Stomach (tissue), 9 donors: ENCODE results near the gene TMEM52B. TPM values are rescaled to one million over a fixed set of nuclear protein-coding genes. Genes with fewer than 3 reads are reported as not detected.

Source experiments
- DNase-seq, 2 donors: peaks; one replicate each; pipeline versions ENCODE4 v3.0.0 to v3.0.0-alpha.2; 2013 to 2019
- H3K27ac ChIP-seq, 5 donors: fragments of 200-600 bp in 4 of 5; sonication (generic) in 4 of 5; one replicate each; pipeline ENCODE4 v1.5.1; 2013 to 2019; ENCODE audit warnings: mild to moderate bottlenecking in 1 of 5, moderate library complexity in 1 of 5
- H3K27me3 ChIP-seq, 3 donors: fragments of 200-600 bp; sonication (generic); one replicate each; pipeline ENCODE4 v1.5.1; 2017 to 2019; ENCODE audit warnings: mixed run types in 1 of 3
- H3K36me3 ChIP-seq, 4 donors: fragments of 200-600 bp; sonication (generic); 1 replicate in 3 of 4; 2 replicates in 1 of 4; pipeline ENCODE4 v1.5.1; 2016 to 2019
- H3K4me1 ChIP-seq, 4 donors: fragments of 200-600 bp; sonication (generic); one replicate each; pipeline ENCODE4 v1.5.1; 2016 to 2019
- H3K4me3 ChIP-seq, 4 donors: fragments of 200-600 bp; sonication (generic) in 3 of 4; one replicate each; pipeline ENCODE4 v1.5.1; 2016 to 2019; ENCODE audit warnings: mild to moderate bottlenecking in 1 of 4
- H3K9me3 ChIP-seq, 4 donors: fragments of 200-600 bp; sonication (generic); one replicate each; pipeline ENCODE4 v1.5.1; 2016 to 2019
- EP300 ChIP-seq: sonication (generic); formaldehyde crosslinking; IDR thresholded peaks from one replicate; pipeline ENCODE4 v1.6.1; 2017; ENCODE audit warnings: antibody characterized with exemption
- POLR2A ChIP-seq, 4 donors: fragments of 450-650 bp; IDR thresholded peaks; one replicate each; pipeline ENCODE4 v1.6.1; 2016; ENCODE audit warnings: antibody characterized with exemption in 4 of 4, control low read depth in 2 of 4, mild to moderate bottlenecking in 1 of 4, moderate library complexity in 1 of 4
- POLR2AphosphoS5 ChIP-seq, 3 donors: sonication (generic); formaldehyde crosslinking; IDR thresholded peaks; one replicate each; pipeline ENCODE4 v1.6.1; 2016; ENCODE audit warnings: antibody characterized with exemption in 3 of 3
- WGBS, 5 donors: extraction: QIAGEN DNeasy Blood & Tissue Kit in 3 of 5; methylation state at CpG; one replicate each; pipeline versions ENCODE4 v1.1.5 to v1.1.7; 2013 to 2018; 5-methylcytosine and 5-hydroxymethylcytosine counted together
- intact Hi-C: fragments of 100-400 bp; cut with DNase I; formaldehyde crosslinking; loops from one replicate; pipeline ENCODE4 v1.15.1; 2023; ENCODE audit warnings: low total_unique reads
- polyA plus RNA-seq, 3 donors: library from polyadenylated mRNA; stranded (reverse); fragments of 200-250 nt; gene quantifications; one replicate each; pipeline ENCODE4 v1.2.3, GENCODE V29; 2013
- total RNA-seq, 5 donors: library from RNA; depleted of rRNA; stranded (reverse); fragments of >200 nt; gene quantifications; one replicate each; pipeline versions ENCODE4 v1.1.0 to v1.2.3, GENCODE V29; 2014 to 2016
- TF ChIP-seq, protein P1 (sequence below), 7 experiments: fragments of 450-650 bp in 4 of 7; fragments of 200-600 bp in 3 of 7; sonication (generic) in 3 of 7; IDR thresholded peaks; one replicate each; pipeline ENCODE4 v1.5.1; 2016 to 2019; ENCODE audit warnings: antibody characterized with exemption in 7 of 7, control low read depth in 2 of 7, mild to moderate bottlenecking in 1 of 7
- donor health status: healthy with polysubstance abuse.
- donor health status: Bipolar disorder and iron deficiency.
- donor health status: healthy.

The TMEM52B gene
- total and polyA plus RNA-seq, 8 donors, result 0.14 to 1.4 (median 0.60) TPM; not detected in 4

DNA sequence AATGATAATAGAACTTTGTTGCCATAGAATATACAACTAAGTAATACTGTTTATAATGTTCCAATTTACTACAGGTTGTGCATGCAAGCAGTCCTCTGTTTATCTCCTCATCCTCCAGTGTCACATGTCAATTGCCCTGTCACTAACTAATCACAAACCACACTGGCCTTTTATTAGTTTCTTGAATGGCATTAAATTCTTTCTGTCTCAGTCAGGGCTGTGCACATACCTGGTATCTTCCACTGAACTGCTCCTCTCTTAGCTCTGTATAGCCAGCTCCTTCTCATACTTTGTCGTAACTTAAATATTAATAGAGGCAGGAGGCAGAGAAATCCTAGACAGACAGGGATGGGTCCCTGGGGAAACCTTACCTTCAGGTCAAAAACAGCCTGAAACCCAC lies 57.9 kb downstream of the TMEM52B start:
- DNase-seq, result no peak
- H3K4me1 ChIP-seq, result no peaks in the 10 kb centered on the region
- intact Hi-C loops, result loop anchor here (5.0 kb wide), 1 partner anchor 326 kb away; no protein-coding TSS in a partner anchor
- H3K9me3 ChIP-seq, result peaks cover 0 to 10% (median 6%) of the 10 kb centered on the region in 4 donors
- no peak overlapping the region for H3K27ac ChIP-seq
- TF ChIP-seq POLR2A (IDR thresholded peaks at IDR 0.05) (no peak), EP300 (no peak), POLR2AphosphoS5 (IDR thresholded peaks at IDR 0.05) (no peak)
- TF ChIP-seq, protein P1, sequence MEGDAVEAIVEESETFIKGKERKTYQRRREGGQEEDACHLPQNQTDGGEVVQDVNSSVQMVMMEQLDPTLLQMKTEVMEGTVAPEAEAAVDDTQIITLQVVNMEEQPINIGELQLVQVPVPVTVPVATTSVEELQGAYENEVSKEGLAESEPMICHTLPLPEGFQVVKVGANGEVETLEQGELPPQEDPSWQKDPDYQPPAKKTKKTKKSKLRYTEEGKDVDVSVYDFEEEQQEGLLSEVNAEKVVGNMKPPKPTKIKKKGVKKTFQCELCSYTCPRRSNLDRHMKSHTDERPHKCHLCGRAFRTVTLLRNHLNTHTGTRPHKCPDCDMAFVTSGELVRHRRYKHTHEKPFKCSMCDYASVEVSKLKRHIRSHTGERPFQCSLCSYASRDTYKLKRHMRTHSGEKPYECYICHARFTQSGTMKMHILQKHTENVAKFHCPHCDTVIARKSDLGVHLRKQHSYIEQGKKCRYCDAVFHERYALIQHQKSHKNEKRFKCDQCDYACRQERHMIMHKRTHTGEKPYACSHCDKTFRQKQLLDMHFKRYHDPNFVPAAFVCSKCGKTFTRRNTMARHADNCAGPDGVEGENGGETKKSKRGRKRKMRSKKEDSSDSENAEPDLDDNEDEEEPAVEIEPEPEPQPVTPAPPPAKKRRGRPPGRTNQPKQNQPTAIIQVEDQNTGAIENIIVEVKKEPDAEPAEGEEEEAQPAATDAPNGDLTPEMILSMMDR (IDR thresholded peaks at IDR 0.05), result no peak
- WGBS, 5 donors, result 93 to 100% (median 97%) methylated on average over 1 of the region's 1 CpG
- H3K27me3 ChIP-seq, result no peaks in the 10 kb centered on the region
- no peak overlapping the region for H3K4me3 ChIP-seq
- H3K36me3 ChIP-seq, result no peaks in the 10 kb centered on the region

- WGBS, 5 donors, result 88 to 100% (median 97%) methylated on average over 1 of the region's 1 CpG
- TF ChIP-seq EP300, result no peak
- no peak for TF ChIP-seq POLR2A (IDR thresholded peaks at IDR 0.05)
- TF ChIP-seq, protein P1 (IDR thresholded peaks at IDR 0.05), result no peak
- TF ChIP-seq POLR2AphosphoS5 (IDR thresholded peaks at IDR 0.05), result no peak
- Histone ChIP-seq H3K4me1 (no peaks in the 10 kb centered on the region), H3K36me3 (no peaks in the 10 kb centered on the region), H3K4me3 (no peak overlapping the region), H3K27ac (no peak overlapping the region), H3K27me3 (no peaks in the 10 kb centered on the region), H3K9me3 (peaks cover 0 to 10% (median 6%) of the 10 kb centered on the region in 4 donors)
- intact Hi-C loops, result loop anchor here (5.0 kb wide), 1 partner anchor 324 kb away; no protein-coding TSS in a partner anchor
- no peak for DNase-seq
These were observed 59.7 kb downstream of the TMEM52B start for GRCh38 chr12:10238526-10238925.

GRCh38 chr12:10241290-10241689 lies 62.5 kb downstream of the TMEM52B start:
- Histone ChIP-seq H3K4me3 (no peak overlapping the region), H3K27ac (no peak overlapping the region), H3K9me3 (no peaks in the 10 kb centered on the region), H3K4me1 (no peaks in the 10 kb centered on the region), H3K36me3 (no peaks in the 10 kb centered on the region), H3K27me3 (no peaks in the 10 kb centered on the region)
- intact Hi-C loops, result no loop called here
- TF ChIP-seq POLR2AphosphoS5 (IDR thresholded peaks at IDR 0.05), result no peak
- DNase-seq, result no peak
- WGBS, 5 donors, result 47 to 54% (median 52%) methylated on average over 3 of the region's 3 CpGs

Other genes with a start within 250 kb of the TMEM52B start
- not detected for gene CLEC2A, start 246.7 kb upstream of the TMEM52B start, total RNA-seq
- not detected for gene CLEC2A, start 246.7 kb upstream of the TMEM52B start, polyA plus RNA-seq
- gene CLEC12A, start 207.6 kb upstream of the TMEM52B start, total RNA-seq, result 1 to 10 TPM in 1 of 5 donors, under 1 TPM in 1, not detected in 3; 0.43 to 1.1 TPM
- gene CLEC12A, start 207.6 kb upstream of the TMEM52B start, polyA plus RNA-seq, result 1 to 10 TPM in 1 of 3 donors, under 1 TPM in 1, not detected in 1; 0.60 to 2.1 TPM
- gene CLEC1B, start 179.9 kb upstream of the TMEM52B start, total RNA-seq, result under 1 TPM in 1 of 5 donors, not detected in 4; 0.92 TPM
- gene CLEC1B, start 179.9 kb upstream of the TMEM52B start, polyA plus RNA-seq, result not detected
- under 1 TPM in 1 of 5 donors, not detected in 4; 0.37 TPM for gene CLEC12B, start 168.4 kb upstream of the TMEM52B start, total RNA-seq
- not detected for gene CLEC12B, start 168.4 kb upstream of the TMEM52B start, polyA plus RNA-seq
- gene CLEC9A, start 148.3 kb upstream of the TMEM52B start, total RNA-seq, result 1 to 10 TPM in 1 of 5 donors, not detected in 4; 2.6 TPM
- gene CLEC9A, start 148.3 kb upstream of the TMEM52B start, polyA plus RNA-seq, result under 1 TPM in 1 of 3 donors, not detected in 2; 0.20 TPM
- 1 to 10 TPM in 1 of 5 donors, under 1 TPM in 2, not detected in 2; 0.58 to 4.6 (median 0.87) TPM for gene CLEC1A, start 80.0 kb upstream of the TMEM52B start, total RNA-seq
- 1 to 10 TPM in 2 of 3 donors, under 1 TPM in 1; 0.46 to 3.4 (median 1.1) TPM for gene CLEC1A, start 80.0 kb upstream of the TMEM52B start, polyA plus RNA-seq
- gene CLEC7A, start 48.8 kb upstream of the TMEM52B start, total RNA-seq, result 10 to 100 TPM in 2 of 5 donors, 1 to 10 TPM in 1, under 1 TPM in 1, not detected in 1; 0.87 to 20.1 (median 12.5) TPM
- gene CLEC7A, start 48.8 kb upstream of the TMEM52B start, polyA plus RNA-seq, result 1 to 10 TPM; 1.9 to 4.2 (median 2.1) TPM
- 1 to 10 TPM in 2 of 5 donors, under 1 TPM in 1, not detected in 2; 0.55 to 4.5 (median 3.8) TPM for gene OLR1, start 6.9 kb upstream of the TMEM52B start, total RNA-seq
- 1 to 10 TPM in 2 of 3 donors, under 1 TPM in 1; 0.48 to 7.4 (median 5.7) TPM for gene OLR1, start 6.9 kb upstream of the TMEM52B start, polyA plus RNA-seq
- gene GABARAPL1, start 33.8 kb downstream of the TMEM52B start, total RNA-seq, result 100 to 1,000 TPM in 2 of 5 donors, 10 to 100 TPM in 3; 28.4 to 116 (median 91.0) TPM
- 100 to 1,000 TPM in 2 of 3 donors, 10 to 100 TPM in 1; 63.5 to 133 (median 126) TPM for gene GABARAPL1, start 33.8 kb downstream of the TMEM52B start, polyA plus RNA-seq
- 10 to 100 TPM in 1 of 5 donors, 1 to 10 TPM in 1, under 1 TPM in 2, not detected in 1; under 0.01 to 15.4 (median 1.4) TPM for gene KLRD1, start 128.8 kb downstream of the TMEM52B start, total RNA-seq
- 1 to 10 TPM in 1 of 3 donors, under 1 TPM in 2; 0.48 to 1.5 (median 0.50) TPM for gene KLRD1, start 128.8 kb downstream of the TMEM52B start, polyA plus RNA-seq
- gene KLRK1, start 211.0 kb downstream of the TMEM52B start, total RNA-seq, result 10 to 100 TPM in 2 of 5 donors, 1 to 10 TPM in 1, not detected in 2; 2.0 to 17.4 (median 12.9) TPM
- 1 to 10 TPM in 2 of 3 donors, under 1 TPM in 1; 0.50 to 2.4 (median 2.0) TPM for gene KLRK1, start 211.0 kb downstream of the TMEM52B start, polyA plus RNA-seq
- 1 to 10 TPM in 1 of 5 donors, not detected in 4; 1.3 TPM for gene KLRC4, start 230.7 kb downstream of the TMEM52B start, total RNA-seq
- gene KLRC4, start 230.7 kb downstream of the TMEM52B start, polyA plus RNA-seq, result under 1 TPM in 1 of 3 donors, not detected in 2; 0.13 TPM
- 1 to 10 TPM in 2 of 5 donors, not detected in 3; 1.3 TPM for gene KLRC3, start 241.6 kb downstream of the TMEM52B start, total RNA-seq
- under 1 TPM in 1 of 3 donors, not detected in 2; 0.43 TPM for gene KLRC3, start 241.6 kb downstream of the TMEM52B start, polyA plus RNA-seq